Smooth muscle cell of the brain vasculature (primary cell): ENCODE measurements around the gene PHKB.

Experiments used
- DNase-seq: peaks from one replicate; pipeline ENCODE4 v3.0.0-alpha.2; 2012; ENCODE audit warnings: low read depth, low spot score

The PHKB gene

DNA sequence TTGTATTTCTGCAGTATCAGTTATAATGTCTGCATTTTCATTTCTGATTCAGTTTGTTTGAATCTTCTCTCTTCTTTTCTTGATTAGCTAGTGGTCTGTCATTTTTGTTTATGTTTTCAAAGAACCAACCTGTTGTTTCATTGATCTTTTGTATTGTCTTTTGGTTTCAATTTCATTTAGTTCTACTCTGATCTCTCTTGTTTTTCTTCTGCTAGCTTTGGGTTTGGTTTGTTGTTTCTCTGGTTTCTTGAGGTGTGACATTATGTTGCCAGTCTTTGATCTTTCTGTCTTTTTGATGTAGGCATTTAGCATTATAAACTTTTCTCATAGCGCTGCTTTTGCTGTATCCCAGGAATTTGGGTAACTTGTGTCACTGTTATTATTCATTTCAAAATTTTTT lies 107.2 kb downstream of the PHKB start:
- DNase-seq = no peak

DNA sequence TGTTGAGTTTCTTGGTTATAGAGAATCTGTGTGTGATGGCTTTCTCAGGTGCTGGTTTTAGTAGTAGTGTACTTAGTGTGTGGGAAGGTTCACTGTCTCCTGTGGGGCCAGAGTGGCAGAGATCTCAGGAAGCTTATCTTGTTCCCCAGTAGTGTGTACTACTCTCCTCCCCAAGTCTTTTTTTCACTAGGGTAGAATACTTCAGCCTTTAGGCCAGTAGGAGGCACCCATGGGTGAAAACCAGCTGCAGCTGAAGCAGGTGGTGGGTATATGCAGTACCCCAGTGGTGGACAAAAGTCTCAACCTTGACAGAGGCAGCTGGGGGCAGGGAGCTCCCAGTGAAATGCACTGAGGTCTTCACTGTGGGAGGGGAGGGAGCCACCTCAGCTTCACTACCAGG lies 109.9 kb downstream of the PHKB start:
- DNase-seq = no peak

DNA sequence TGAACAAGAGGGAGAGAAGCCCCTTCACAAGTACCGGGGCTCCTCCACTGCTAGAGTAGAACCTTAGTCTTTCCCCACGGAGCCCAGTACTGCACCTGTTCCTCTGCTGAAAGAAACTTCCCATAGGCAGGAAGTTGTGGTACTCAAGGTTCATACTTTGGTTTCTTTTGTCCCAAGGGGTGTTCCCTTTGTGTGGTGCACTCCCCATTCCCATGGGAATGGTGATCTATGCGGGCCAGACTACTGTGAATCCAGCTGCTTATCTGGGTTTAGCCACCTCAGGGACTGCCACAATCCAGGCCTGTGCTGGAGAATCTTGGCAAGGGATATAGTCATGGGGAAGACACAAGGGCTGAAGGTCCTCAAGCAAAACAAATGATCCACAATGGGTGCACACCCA lies 110.6 kb downstream of the PHKB start:
- no peak for DNase-seq

DNA sequence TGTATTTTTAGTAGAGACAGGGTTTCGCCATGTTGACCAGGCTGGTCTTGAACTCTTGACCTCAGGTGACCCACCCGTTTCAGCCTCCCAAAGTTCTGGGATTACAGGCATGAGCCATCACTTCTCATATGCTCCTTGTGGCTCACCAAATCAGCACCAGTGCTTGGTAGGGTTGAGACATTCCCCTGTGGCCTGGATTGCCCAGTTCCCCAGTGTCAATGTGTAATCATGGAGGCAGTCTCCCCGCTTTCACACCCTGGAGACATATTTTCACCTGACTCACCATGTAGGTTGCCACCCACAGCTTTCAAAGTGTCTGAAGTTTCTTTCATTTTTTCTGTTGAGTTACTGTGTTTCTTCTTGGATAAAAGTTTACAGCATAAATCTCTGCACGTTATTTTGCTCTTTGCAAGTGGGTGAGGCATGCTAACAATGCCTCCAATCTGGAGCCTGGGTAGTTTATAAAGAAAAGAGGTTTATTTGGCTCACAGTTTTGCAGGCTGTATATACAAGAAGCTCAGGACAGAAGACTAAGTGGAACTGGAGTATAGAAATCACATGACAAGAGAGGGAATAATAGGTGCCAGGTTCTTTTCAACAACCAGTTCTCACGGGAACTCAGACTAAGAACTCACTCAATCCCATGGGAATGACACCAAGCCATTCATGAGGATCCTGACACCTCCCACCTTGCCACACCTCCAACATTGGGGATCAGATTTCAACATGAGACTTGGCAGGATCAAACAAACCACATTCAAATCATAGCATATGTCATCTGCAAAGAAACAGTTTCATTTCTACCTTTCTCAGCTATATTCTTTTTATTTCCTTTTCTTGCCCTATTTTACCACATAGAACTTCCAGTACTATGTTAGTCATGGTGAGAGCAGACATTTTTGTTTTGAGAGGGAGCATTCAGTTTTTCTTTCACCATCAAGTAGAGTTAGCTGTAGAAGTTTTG lies 113.2 kb downstream of the PHKB start:
- no peak for DNase-seq

DNA sequence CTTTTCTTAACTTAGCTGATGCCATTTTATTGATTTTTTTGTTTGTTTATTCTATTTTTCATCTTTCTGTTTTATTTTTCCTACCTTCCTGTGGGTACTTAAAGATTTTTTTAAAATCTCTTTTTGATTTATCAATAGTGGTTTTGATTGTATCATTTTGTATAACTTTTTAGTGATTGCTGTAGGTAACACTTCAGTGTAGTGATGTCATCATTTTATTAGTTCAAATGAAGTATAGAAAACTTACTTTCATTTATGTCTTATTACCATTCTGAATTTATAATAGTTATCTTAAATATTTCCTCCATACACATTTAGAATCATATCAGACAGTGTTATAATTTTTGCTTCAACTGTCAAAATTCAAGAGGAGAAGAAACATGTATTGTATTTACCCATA lies 115.9 kb downstream of the PHKB start:
- no peak for DNase-seq

DNA sequence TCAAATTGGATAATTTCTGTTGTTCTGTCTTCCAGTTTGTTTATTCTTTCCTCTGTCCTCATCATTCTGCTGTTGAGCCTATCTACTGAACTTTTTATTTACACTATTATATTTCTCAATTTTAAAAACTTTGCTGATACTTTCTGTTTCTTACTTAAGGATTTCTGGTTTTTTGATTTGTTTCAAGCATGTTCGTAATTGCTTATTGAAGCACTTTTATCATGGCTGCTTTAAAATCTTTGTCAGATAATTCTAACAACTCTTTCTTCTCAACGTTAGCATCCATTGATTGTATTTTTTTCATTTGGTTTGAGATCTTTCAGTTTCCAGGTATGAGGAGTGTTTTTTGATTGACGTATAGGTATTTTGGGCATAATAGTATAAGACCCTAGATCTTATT lies 116.9 kb downstream of the PHKB start:
- no peak for DNase-seq

DNA sequence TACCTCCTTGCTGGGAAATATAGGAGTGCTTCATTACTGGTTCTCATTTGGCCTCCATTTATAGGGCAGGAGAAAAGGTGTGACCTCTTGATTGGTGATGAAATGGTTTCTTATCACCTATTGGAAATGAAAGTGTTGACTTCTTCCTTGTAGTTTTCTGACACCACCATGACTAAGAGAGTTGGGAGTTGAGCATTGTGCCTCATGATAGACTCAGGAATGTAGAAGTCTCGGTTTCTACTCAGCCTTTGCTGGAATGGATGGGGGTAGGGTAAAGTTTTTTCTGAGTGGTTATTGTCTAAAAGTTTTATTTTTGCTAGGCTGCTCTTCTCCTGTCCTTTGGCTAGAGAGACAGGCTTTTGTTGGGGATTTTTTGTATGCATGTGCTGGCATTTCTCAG lies 117.4 kb downstream of the PHKB start:
- no peak for DNase-seq

DNA sequence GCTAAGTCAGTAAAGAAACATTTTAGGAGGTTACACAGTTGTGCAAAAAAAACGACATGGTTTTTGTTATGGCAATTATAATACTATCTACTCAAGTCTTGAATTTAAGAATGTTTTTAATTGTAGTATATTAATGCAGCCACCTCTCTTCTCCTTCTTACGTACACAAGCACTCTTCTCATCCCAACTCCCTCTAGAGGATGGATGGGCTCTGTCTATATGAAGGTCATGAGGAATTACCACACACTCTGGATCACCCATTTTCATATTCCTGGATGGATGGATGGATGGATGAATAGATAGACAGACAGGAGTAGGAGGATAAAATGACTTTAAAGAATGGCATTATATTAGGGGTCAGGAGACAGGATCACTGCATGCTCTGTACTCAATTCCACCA lies 120.0 kb downstream of the PHKB start:
- no peak for DNase-seq

DNA sequence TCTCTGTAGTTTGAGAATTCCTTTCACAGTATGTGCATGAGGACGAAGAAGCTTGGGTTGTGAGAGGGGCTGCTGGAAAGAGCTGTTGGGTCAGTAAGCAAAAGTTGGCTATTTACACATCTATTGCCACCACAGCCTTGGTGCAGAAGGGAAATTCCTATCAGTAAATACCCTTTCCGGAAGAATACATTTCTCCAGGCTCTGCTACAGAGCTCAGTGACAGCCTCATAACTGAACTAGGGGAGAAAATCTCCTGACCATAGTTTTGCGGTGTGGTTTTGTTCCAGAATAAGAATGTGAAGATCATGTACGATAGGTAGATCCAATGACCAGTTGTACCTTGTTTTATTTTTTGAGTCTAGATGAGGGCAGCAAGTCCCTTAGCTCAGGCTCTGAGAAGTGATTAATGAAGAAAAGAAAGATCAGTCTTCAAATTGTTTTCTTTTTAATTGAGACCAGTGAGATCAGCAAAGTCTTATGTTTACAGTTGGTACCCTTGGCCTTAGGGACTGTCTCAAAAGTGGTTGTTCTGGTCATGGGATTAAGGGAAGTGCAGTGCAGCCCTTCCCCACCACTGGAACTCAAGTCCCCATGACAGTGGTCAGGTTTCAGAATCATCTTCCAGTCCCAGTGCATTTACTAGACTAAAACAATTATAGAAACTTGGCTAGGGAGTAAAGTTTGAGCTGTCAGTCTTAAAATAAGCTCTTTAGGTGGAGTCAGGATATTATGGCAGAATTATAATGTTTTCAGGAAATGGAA lies 123.5 kb downstream of the PHKB start:
- no peak for DNase-seq

DNA sequence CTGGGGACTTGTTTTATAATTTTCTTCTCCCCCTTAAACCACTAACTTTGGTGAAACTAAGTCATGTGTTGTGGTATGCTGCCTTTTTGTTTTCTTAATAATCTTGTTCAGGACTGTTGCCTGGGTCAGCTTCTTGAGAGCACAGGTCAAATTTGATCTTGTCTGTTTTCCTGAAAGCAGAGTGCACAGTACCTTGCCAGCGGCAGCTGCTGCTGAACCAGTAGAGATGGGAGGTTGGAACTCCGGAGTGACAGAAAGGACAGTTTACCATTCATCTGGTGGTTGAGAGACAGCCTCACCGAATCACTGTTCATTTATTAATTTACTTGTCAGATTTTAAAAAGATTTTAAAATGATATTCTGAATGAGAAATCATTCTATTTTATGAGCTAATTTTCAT lies 125.0 kb downstream of the PHKB start:
- no peak for DNase-seq

DNA sequence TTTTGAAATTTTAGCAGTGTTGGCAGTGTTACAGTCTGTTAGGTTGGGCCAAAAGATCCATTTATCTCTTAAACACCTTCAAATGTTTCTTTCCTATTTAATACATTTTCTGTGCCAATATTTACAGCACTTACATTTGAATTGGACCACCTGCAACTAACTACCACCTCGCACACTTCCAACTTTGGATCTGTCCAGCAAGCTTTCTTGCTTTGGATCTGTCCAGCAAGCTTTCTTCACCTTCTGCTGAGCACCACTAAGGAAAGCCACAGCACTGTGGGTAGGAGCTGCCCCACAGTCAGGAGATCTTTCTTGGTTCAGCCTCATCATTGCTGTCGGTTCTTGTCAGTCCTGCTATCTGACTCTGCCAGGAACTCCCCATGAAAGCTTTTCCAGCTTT lies 129.3 kb downstream of the PHKB start:
- no peak for DNase-seq

DNA sequence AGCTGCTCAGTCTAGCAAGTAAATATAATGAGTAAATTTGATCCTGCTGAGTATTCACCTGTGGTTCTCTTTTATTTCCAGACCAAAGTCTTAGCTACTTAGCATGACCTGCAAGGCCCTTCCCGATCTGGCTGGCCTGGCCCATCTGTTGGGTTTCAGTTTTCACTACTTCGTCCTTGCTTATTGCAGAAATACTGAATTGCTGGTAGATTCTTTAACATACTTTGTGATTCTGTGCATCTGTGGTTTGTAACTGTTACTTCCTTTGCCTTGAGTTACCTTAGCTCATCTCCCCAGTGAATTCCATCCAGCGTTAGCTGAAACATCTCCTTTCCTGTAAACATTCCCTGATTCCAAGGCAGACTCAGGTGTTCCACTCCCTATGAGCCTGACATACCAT lies 131.1 kb downstream of the PHKB start:
- no peak for DNase-seq

DNA sequence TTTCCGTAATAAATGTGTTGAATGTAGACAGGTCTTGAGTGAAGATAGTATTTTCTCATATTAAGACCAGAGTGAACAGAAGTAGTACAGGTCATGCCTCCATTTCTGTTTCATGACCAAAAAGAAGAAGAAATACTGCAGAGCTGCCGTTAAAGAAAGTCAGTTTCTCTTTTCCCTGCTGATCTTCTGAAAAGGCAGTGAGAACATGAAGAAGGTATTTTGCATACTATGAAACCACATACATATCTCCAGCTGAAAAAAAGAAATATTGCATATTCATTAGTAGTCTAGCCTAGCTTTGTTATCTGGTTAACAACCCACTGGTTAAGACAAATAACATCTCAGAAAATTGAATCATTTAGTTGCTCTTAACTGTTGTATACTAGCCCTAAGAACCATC lies 138.4 kb downstream of the PHKB start:
- no peak for DNase-seq

DNA sequence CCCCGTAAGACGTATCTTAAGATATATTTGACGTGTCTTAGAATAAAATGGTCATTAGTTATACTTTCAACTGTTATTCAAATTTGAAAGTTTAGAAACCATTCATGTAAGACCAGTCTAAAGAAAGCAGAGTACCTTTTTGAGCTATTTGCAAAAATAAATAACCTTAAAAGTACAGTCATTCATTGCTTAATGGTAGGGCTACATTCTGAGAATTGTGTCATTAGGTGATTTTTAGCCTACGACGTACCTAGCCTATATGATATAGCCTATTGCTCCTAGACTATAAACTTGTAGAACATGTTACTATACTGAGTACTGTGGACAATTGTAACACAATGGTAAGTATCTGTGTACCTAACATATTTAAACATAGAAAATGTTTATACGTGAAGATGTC lies 139.2 kb downstream of the PHKB start:
- no peak for DNase-seq

DNA sequence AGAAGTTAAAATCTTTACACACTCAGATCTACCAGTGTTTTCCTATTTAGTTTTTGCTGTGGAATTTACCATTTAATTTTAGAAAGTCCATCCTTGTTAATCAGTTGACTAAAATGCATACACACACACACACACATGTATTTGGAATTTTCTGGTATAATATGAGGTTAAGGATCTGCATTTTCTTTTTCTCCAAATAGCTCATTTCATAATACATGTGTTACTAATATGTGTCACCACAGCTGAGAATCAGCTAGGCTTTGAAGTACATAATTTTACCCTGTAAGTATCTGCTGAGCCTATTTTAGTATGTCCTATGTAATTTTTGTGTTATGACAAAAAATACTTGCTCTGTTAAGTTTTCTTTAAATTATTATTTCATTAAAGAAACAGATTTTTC lies 143.2 kb downstream of the PHKB start:
- no peak for DNase-seq

DNA sequence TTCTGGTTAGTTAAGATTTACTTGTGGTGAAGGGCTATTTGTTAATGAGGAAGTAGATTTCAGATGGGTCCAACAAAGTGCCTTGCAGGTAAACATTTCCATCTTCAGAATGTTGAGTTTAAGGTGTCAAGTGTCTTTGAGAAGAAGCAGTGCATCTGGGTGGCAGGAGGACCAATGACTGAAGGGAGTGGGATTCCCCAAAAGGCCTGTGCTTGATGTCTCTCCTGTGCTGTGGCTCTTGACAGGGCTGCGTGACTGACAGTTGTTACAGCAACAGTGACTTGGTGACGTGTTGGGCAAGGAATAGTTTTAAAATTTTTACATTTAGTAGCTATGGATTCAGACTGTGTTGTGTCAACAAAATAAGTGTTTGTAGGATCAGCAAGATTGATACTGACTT lies 149.9 kb downstream of the PHKB start:
- no peak for DNase-seq

DNA sequence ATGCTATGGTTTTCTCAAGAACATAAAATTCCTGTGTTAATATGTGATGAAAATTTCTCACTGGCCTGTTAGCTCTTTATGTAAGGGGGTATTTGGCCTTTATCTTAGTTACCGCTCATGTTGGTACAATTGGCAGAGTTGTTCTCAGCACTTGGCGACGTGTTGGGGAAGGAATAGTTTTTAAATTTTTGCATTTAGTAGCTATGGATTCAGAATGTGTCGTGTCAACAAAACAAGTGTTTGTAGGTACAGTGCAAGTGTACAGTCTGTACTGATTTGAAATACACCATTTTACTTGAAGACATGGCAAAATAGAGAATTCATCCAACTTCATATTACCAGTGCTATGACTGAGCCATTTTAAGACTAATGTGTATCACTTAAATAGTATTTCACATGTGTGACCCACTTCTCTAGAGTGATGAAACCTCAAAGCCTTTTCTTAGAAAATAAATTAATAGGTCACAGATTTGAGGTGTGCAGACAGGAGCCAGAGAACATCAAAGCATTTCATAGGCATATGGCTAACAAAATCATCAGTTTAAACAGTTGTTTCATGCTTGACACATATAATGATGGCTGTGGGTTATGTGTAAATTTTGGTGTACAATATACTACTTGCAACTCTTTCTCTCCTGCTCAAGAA lies 150.8 kb downstream of the PHKB start:
- no peak for DNase-seq

DNA sequence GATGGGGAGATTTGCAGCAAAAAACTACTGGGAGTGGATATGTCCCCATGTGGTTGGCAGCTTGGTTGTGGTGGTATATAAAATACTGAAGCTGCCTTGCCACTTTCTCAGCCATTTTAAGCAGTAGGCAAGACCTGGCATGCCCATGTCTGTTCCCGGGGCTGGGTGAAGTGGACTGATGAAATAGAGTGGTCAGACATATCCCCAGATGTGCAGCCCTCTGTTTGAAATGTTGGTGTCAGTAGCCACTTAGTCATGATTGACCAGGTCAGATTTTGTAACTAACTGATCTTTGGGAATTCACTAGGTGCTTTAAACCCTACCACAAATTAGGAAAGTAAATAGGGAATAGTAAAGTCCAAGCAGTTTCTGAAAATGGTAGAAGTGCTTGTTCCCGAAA lies 151.6 kb downstream of the PHKB start:
- no peak for DNase-seq

DNA sequence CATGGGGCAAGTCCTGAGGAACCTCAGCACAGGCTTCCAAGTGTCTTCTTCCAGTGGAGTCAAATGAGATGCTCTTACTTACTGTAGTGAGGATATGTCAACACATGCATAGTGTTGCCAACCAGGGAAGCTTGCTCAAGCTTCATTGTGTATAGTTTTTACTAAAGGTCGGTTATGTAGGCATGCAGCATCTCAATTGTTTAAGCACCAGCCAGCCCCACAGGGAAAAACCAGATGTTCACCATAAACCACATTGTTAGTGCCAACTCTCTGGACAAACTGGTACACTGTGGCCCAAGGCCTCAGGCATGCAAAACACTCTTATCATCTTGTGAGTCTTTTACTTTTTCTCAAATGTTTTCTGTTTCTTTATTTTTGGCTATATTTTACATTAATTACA lies 152.1 kb downstream of the PHKB start:
- DNase-seq = no peak

DNA sequence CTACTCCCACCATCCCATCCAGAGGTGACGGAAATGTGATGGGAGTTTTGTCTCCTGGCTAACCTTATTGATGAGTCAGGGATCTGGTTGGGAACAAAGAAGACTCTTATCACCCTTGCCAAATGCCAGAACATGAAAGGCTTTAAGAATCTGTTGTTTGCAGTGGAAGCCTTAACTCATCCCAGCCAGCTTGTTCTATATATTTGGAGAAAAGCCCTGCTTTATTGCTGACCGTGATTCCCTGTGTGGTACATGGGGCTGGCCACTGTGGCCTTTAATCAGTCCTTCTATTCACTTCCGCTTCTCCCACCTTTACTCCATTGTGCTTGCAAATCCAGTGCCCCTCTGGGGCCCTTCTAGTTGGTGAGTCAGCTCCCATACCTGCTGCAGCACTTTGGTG lies 156.6 kb downstream of the PHKB start:
- no peak for DNase-seq

DNA sequence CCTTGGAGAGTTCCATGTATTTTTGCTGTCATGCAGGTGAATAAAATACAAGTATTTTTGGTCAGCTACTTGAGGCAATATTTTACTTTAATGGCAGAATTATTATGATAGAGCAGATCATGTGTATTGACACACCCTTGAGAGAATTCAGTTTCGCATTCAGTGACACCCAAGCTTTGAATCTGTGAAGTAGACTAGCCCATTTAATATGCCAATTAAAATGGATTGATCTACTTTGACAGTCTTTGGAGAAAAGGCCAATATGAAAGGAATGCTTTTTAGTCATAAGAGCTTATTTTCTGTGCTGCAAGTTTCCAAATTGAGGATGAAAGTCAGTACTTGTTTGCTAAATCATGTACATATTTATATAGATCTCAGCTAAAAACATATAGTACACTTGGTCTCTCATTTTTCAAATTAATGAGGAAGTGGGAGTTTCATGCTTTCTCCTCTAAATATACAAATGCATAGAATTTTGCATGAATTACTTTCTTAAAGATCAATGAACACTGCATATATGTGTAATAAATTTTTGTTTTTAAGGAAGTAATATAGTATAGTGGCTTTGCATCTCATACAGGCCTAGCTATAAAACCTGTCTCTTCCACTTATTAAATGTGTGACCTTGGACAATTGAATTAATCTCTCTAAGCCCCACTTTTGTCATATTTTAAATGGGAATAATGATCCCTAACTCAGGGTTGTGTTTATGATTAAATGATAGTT lies 161.5 kb downstream of the PHKB start:
- no peak for DNase-seq

DNA sequence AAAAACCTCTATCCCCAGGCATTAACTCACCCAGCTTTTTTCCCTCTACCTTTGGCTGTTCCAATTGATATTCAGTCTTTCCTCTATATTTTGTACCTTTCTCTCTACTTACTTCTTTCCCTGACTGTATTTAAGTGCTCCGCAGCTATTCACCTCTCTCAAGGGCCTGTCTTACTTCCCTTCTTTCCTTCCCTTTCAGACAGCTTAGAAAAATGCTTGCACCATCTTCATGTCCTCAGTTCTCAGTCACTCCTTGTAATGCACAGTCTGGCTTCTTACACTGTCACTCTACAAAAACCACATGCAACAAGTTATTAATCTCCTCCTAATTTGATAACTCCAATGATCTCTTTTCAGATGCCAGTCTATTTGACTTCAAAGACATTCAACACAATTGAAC lies 163.4 kb downstream of the PHKB start:
- DNase-seq = no peak
